Erythroblast (primary cell): ENCODE measurements around the gene KLHDC7B.

Source experiments
- GATA1 ChIP-seq: IDR thresholded peaks from 2 replicates; pipeline ENCODE4 v1.6.1; 2011; ENCODE audit warnings: low read depth, mild to moderate bottlenecking, control low read depth, low read length, moderate library complexity
- POLR2A ChIP-seq: IDR thresholded peaks from 2 replicates; pipeline ENCODE4 v1.6.1; 2011; ENCODE audit warnings: mild to moderate bottlenecking, low read length

GRCh38 chr22:50546326-50547262 lies 895 bp downstream of the KLHDC7B start:
- TF ChIP-seq POLR2A (no peak), GATA1 (no peak)
